Activated CD4-positive, alpha-beta T cell treated with anti-CD3 and anti-CD28 coated beads, Interleukin-2, Interleukin-4, amounts not matched to agents 100 ng/mL and 50 ng/mL, durations not matched to agents 16 hours and 8 hours (primary cell): ENCODE results near the gene EPS15.
A peak's percentile ranks its signal among the peaks of the same experiment; 100 is the strongest.
"Not testable (repeated sequence)": the region's sequence is repeated elsewhere in the genome, so short reads cannot be mapped to it uniquely, and the experiment has no call there.

Experiments
- DNase-seq: peaks from one replicate; pipeline ENCODE4 v3.0.0-alpha.2; 2020; ENCODE audit warnings: low spot score

Gene EPS15

DNA sequence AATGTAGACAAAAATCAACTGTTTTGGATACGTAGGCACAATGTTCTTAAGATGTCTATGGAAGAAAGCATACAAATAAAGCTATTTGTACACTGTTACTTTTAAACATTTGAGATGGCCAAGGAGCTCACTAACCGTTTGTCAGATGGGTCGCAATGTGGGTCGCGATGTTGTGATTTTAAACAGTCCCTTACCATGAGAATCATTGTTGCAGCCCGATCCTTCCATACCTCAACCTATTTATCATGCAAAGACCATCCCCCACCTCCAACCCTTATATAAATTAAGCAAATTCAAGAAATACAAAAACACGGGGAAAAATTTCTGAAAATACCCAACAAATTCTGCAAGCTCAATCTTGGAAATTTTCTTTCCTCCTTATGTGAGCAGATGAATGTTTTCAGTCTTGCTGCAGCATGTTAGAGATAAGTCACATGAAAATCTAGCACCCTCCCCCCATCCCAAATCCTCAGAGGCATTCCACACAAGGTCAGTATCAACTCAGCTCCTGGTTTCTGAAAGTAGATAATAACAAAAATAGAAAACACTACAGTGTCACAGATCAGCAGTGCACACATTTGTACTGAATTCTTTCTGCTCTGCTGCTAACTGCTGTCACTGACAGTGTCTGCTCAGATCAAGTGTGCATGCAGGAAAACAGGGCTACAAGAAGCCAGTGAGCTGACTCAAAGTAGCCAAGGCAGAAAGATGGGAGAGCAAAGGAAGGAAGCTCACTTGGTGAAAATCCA, 95.8 kb downstream of the EPS15 start:
- no peak for DNase-seq

DNA sequence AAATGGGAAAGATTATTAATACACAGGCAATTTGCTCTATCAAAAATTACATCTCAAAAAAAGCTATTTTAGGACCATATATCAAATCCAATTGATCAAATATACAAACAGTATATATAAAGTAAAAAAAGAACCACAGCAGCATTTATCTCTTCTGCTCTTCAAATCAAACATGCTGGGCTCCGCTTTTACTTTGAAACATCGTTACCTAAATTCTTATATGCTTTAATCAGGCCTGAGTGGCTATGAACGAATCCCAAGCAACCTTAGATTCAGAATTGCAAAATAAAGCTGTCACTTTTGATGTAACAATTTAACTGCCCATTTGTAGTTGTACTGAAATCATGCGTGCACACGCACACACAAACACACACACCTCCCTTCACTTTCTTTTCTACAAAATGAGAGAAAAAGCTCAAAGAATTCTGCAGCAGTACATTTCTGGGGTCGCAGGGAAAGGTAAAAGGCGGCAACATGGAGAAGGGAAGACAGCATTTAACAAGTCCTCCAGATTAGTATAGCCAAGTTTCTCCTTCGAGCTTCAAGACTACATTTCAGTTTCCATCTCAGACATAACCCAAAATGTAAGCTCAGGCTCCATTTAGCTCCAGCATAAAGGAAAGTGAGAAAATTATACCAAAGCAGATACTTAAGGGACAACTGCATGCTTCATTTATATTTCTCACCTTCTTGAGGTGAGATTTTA, 96.5 kb downstream of the EPS15 start:
- no peak for DNase-seq

DNA sequence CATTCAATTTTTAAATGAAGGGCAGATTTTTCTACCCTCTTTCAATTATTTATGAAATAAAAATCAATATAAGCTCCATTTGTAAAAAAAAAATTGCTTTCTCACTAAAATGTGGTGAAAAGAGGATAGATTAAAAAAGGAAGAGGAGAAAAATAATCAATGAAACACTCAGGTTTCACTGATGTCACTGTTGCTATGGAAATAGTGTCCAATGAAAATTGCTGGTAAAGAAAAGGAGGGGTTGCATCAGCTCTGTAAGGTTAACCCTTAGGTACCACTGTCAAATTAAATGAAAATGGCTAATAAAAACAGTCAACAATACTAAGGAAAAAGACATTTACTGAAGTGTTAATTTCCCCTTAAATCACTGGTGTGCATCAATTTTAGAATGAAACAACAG, 97.1 kb downstream of the EPS15 start:
- peak; percentile 24 for DNase-seq

DNA sequence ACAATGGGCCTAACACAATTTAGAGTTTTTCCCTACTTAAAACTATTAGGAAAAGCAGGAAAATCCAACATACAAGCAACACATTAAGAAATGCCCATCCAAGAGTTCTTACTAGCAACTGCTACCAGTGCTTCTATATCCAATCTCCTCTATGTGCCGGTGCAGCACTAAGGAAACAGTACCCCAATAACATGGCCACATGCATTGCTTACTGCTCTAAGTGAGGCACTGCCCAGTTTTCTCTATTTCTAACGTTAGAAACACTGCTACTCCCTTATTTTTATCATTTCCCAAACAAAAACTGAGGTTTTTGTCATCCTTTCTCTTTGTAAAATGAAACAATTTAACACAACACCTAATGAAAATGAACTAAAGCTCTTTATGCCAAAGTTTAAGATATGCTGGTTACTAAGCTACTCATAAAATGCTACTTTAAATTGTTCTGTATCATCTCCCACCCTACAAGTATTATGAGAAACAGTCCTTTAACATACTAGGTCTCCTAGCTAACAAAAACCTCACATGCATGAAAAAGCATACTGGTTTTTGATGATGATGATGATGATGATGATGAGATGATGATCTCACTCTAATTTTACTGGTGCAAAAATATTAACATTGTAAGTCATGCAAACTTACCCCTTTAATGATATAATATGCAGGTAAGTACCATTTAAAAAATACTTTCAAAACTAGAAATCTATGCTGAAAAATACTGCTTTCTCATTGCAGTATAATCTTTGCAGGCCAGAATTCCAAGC, 98.0 kb downstream of the EPS15 start:
- no peak for DNase-seq

DNA sequence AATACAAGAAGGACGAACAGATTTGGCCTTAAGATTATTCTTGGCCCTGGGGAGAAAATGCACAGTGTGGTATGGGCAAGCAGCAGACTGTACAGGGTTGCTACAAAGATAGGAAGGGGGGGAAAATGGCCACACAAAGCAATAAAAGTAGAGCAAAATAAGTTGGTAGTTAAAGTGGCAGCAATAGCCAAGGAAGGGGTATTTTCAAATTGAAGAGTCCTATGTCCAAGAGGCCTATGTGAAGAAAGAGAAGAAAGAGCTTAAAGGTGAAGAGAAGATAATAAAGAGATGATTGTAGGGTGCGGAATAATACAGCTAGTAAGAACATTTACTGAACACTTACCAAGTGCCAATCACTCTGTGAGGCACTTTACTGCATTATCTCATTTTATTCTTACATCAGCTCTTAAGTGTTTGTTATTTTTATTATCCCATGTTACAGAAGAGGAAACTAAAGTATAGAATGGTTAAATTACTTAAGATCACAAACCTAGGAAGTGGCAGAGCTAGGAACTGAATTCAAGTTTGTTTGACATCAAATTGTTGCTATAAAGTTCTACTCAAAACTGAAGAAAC, 100.6 kb downstream of the EPS15 start:
- DNase-seq, result no peak

DNA sequence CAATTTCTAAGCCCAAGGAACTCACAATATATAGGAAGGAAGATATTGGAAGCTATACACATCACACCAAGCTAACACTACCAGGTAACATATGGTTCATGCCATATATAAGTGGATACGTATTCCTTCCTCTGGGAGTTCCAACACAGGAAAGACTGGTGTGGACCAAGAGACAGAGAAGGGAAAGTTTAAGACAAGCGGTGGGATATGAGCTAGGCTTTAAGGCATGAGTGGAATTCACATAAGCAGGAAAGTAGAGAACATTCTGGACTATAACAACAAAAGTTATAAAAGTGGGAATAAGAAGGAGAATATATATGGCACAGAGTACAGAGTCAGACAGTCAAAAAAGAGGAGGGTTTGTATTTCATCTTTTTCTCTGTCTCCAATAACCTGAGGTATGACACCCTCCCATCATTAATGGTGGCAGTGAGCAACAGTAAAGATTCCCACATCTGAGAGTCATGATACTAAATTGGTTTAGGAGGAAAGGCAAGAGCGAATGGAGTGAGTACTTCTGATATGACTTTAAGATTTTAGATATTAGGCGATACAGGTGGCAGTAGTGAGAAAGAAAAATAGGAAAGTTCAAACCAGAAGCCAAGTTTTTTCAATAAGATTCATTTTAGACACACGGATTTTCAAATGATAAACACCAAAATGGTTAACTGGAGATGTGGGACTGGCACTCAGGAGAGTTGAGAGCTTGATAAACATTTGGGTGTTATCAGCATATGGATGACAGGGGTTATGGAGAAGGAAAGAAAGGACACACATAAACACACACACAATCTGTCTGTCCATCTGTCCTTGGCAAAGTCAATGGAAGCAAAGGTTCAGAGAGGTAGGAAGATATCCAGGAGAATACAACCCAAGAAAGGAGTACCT, 101.3 kb downstream of the EPS15 start:
- no peak for DNase-seq

DNA sequence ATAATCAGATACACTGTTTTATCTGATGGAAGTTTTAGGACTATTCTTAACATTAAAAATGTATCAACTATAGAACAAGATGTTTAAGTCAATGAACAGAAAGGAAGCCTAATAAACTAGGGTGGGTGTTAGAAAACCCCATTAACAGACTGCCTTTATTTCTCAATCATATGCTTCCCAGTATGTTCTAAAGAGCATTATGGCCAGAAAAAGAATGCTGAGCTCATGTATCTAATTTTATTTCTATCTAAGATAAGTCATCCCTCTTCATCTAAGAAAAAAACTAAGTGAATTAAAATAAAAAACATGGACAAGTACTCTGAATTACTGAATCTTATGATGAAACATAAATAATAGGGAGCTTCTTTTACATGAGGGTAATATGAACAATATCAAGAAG, 102.2 kb downstream of the EPS15 start:
- DNase-seq, result no peak

DNA sequence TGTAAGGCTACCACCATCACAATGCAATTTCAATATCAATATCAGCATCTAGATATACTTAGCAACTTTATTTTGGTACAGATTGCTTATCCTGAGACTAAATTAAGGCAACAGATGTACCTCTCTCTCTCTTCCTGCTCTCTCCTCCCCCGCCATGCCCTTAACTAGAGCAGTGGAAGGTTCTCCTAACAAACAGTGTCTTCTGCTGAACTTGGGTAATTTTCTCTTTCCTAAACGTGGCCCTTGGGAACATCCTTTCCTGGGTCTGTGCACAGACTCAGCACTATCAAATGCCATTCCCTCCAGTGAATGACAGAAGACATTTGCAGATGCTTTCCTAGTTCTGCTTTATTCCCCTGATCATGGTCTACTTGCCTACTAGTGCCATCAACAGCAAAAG, 103.1 kb downstream of the EPS15 start:
- DNase-seq, result no peak

DNA sequence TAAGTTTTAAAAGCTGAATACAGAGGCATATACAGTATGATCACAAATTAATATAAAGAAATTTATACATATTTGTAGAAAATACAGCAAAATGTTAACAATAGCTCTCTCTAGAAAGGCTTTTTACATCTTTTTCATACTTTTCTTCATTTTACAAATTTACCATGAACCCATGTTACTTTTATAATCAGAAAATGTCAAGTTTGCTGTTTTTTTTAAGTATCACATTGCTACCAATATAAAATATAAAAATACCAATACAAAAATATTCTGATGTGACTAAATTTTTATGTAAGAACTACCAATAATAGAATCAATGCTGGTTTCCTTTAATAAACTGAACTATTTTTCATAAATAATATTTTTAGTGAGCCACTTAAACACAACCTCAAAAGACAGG, 104.3 kb downstream of the EPS15 start:
- no peak for DNase-seq

DNA sequence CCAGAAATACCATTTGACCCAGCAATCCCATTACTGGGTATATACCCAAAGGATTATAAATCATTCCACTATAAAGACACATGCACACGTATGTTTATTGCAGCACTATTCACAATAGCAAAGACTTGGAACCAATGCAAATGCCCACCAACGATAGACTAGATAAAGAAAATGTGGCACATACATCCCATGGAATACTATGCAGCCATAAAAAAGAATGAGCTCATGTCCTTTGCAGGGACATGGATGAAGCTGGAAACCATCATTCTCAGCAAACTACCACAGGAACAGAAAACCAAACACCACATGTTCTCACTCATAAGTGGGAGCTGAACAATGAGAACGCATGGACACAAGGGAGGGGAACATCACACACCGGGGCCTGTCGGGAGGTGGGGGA, 107.2 kb downstream of the EPS15 start:
- DNase-seq, result not testable (repeated sequence)

DNA sequence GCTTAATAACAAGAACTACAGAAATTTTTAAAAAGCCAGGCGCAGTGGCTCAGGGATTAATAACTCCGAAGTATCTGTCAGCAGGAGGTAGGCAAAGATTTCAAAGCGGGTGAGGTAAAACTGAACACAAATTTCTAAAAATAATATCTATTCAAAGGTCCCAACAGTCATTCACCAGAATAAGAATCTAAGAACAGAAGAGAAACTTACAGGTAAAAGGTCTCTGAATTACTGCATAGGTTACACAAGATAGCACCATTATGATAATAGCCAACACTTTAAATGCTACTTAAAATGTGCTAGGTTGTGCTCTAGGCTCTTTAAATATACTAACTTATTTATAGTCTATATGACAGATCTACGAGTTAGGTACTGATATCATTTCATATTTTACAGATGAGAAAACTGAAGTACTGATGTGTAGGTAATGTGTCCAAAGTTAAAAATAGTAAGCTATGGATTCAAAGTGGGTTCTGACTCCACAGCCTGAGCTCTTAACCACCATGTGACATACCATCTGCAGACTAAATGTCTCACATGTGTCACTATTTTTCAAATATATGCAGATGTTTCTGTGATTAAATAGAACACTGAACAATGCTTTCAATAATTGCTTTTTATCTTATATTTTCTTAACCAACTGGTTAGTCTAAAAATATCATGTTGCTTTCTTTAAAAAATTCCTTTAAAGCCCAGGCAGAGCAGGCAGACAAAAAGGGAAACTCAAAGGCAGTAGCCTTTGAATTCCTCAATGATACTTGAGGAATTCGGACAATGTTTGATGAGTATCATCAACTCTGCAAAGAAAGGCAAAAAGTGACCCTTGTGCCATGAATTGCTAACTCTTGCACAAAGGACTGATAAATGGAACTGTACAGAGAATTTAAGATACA, 108.3 kb downstream of the EPS15 start:
- DNase-seq, result no peak

DNA sequence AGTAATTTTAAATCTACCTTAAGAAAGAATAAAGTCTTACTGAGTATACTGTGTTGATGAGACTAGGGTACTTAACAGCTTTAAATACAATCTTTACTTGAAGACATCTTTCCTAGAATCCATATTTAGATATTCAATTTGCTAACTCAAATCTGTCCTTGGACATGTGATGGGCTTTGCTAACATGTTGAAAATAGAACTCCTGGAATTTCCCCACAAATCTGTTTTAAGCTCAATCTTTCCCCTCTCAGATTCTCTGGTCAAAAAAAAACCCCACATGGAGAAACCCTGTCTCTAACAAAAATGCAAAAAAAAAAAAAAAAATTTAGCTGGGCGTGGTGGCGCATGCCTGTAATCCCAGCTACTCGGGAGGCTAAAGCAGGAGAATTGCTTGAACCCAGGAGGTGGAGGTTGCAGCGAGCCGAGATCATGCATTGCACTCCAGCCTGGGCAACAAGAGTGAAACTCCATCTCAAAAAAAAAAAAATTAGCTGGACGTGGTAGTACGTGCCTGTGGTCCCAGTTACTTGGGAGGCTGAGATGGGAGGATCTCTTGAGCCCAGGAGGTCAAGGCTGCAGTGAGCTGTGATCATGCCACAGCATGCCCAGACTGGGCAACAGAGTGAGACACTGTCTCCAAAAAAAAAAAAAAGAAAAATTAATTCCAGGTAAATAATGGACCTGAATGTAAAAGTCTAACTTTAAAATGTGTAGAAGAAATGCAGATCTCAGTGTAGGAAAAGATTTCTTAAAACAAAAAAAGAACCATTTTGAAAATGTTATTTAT, 109.1 kb downstream of the EPS15 start:
- not testable (repeated sequence) for DNase-seq

DNA sequence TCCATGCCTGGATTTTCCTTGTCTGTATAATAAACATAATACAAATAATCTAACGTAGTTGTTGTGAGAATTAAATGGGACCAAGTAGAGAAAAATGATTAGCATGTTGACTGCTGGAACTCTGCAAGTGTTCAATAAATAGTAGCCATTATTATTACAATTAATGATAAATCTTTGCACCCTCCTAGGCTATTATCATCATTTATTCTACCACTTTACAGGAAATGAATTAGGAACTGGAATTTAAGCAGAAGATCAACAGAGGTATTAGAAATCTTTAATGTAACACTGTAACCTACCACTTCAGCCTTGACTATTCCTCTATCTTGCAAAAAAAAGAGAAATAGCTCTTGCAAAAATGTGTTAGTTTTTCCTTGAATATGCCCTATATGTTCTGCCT, 126.8 kb downstream of the EPS15 start:
- no peak for DNase-seq

DNA sequence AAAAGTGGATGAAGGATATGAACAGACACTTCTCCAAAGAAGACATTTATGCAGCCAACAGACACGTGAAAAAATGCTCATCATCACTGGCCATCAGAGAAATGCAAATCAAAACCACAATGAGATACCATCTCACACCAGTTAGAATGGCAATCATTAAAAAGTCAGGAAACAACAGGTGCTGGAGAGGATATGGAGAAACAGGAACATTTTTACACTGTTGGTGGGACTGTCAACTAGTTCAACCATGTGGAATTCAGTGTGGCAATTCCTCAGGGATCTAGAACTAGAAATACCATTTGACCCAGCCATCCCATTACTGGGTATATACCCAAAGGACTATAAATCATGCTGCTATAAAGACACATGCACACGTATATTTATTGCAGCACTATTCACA, 128.4 kb downstream of the EPS15 start:
- DNase-seq, result not testable (repeated sequence)

DNA sequence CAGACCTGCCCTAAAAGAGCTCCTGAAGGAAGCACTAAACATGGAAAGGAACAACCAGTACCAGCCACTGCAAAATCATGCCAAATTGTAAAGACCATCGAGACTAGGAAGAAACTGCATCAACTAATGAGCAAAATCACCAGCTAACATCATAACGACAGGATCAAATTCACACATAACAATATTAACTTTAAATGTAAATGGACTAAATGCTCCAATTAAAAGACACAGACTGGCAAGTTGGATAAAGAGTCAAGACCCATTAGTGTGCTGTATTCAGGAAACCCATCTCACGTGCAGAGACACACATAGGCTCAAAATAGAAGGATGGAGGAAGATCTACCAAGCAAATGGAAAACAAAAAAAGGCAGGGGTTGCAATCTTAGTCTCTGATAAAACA, 131.8 kb downstream of the EPS15 start:
- DNase-seq, result not testable (repeated sequence)

DNA sequence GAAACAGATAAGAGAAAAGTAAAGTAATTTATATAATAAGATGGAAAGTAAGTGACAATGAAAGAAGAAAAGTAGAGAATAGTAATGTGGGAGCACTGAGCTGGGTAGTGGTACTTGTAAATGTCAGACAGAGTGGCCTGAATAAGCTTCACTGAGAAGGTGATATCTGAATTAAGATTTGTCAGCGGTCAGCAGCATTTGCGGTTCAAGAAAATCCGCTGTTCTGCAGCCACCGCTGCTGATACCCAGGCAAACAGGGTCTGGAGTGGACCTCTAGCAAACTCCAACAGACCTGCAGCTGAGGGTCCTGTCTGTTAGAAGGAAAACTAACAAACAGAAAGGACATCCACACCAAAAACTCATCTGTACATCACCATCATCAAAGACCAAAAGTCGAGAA, 132.8 kb downstream of the EPS15 start:
- DNase-seq, result not testable (repeated sequence)

DNA sequence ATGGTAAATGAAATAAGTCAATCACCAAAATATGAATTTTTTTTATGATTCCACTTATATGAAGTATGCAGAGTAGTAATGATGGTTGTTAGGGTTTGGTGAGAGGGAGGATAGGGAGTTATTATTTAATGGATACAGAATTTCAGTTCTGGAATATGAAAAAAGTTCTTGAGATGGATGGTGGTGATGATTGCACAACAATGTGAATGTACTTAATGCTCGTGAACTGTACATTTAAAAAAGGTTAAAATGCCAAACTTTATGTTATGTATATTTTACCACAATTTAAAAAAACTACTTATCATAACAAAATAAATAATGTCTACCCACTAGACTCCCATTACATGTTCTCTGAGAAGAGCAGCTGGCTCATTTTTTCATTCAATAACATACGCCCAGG, 133.3 kb downstream of the EPS15 start:
- no peak for DNase-seq

DNA sequence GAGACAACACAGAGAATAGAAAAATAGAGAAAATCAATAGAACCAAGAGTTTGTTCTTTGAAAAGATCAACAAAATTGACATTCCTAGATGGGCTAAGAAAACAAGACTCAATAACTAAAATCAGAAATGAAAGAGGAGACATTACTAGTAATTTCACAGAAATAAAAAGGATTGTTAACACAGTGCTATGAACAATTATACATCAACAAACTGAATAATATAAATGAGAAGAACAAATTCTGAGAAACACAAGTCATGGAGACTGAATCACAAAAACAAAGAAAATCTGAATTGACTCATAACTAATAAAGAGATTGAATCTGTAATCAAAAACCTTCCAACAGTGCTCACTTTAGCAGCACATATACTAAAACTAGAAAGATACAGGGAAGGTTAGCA, 137.1 kb downstream of the EPS15 start:
- no peak for DNase-seq

DNA sequence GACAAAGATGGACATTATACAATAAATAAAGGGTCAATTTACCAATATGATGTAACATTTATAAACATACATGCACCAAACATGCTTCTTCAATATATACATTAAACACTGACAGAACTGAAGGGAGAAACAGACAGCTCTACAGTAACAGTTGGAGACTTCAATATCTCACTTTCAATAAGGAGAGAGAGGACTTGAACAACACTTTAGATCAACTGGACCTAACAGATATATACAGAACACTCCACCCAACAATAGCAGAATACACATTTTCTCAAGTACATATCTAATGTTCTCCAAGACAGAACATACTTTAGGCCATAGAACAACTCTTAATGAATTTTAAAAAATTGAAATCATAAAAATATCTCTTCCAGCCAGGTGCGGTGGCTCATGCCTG, 138.1 kb downstream of the EPS15 start:
- DNase-seq, result no peak

DNA sequence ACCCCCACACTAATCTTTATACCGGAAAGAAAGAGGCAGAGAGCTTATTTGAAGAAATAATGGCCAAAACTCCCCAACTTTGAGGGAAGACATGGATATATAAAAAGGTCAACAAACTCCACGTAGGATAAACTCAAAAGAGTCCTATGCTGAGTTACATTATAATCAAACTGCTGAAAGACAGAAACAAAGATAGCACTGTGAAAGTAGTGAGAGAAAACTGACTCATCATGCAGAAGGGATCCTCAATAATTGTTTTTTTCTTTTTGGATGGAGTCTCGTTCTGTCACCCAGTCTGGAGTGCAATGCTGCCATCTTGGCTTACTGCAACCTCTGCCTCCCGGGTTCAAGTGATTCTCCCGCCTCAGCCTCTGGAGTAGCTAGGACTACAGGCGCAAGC, 140.2 kb downstream of the EPS15 start:
- DNase-seq, result no peak
